Mesendoderm (in vitro differentiated cells): ENCODE results near the gene SAMD11.
"Not testable (repeated sequence)": the region's sequence is repeated elsewhere in the genome, so short reads cannot be mapped to it uniquely, and the experiment has no call there.

Experiments
- DNase-seq: peaks from one replicate; pipeline ENCODE4 v3.0.0; 2013
- H2AK5ac ChIP-seq: 2 replicates; pipeline ENCODE4 v1.6.1; 2013; ENCODE audit warnings: low read length, inconsistent platforms
- H2BK120ac ChIP-seq: 2 replicates; pipeline ENCODE4 v1.6.1; 2013; ENCODE audit warnings: low read depth, mild to moderate bottlenecking, low read length, moderate library complexity, mixed read lengths
- H2BK15ac ChIP-seq: replicated peaks from 2 replicates; pipeline ENCODE4 v1.6.1; 2013; ENCODE audit warnings: low read depth, mild to moderate bottlenecking, moderate library complexity
- H2BK5ac ChIP-seq: 2 replicates; pipeline ENCODE4 v1.6.1; 2013; ENCODE audit warnings: low read length, inconsistent platforms
- H3K18ac ChIP-seq: 2 replicates; pipeline ENCODE4 v1.6.1; 2013; ENCODE audit warnings: mild to moderate bottlenecking, low read length, mixed read lengths
- H3K23ac ChIP-seq: one replicate; pipeline ENCODE4 v1.6.1; 2013; ENCODE audit warnings: low read length
- H3K27ac ChIP-seq: 2 replicates; pipeline ENCODE4 v1.5.1; 2013; ENCODE audit warnings: low read depth, mild to moderate bottlenecking, inconsistent platforms, low read length, moderate library complexity
- H3K27me3 ChIP-seq: 2 replicates; pipeline ENCODE4 v1.6.1; 2013; ENCODE audit warnings: low read length, control low read depth, mild to moderate bottlenecking, inconsistent platforms; ENCODE audit not compliant: insufficient read depth, poor library complexity
- H3K36me3 ChIP-seq: 2 replicates; pipeline ENCODE4 v1.6.1; 2013; ENCODE audit warnings: low read length, inconsistent platforms; ENCODE audit not compliant: control insufficient read depth, insufficient read depth
- H3K4ac ChIP-seq: one replicate; pipeline ENCODE4 v1.6.1; 2013; ENCODE audit warnings: low read depth, mild to moderate bottlenecking, low read length, moderate library complexity
- H3K4me1 ChIP-seq: 2 replicates; pipeline ENCODE4 v1.6.1; 2013; ENCODE audit warnings: low read depth, low read length, inconsistent platforms; ENCODE audit not compliant: control insufficient read depth
- H3K4me2 ChIP-seq: 2 replicates; pipeline ENCODE4 v1.6.1; 2013; ENCODE audit warnings: low read length
- H3K4me3 ChIP-seq: 2 replicates; pipeline ENCODE4 v1.5.1; 2013; ENCODE audit warnings: mild to moderate bottlenecking, low read length
- H3K56ac ChIP-seq: one replicate; pipeline ENCODE4 v1.6.1; 2013; ENCODE audit warnings: low read length
- H3K79me1 ChIP-seq: 2 replicates; pipeline ENCODE4 v1.6.1; 2013; ENCODE audit warnings: low read length, inconsistent platforms
- H3K79me2 ChIP-seq: 2 replicates; pipeline ENCODE4 v1.6.1; 2013; ENCODE audit warnings: mild to moderate bottlenecking, low read length; ENCODE audit not compliant: control insufficient read depth, insufficient read depth
- H3K9ac ChIP-seq: 2 replicates; pipeline ENCODE4 v1.6.1; 2013; ENCODE audit warnings: low read length, inconsistent platforms
- H4K5ac ChIP-seq: one replicate; pipeline ENCODE4 v1.6.1; 2013; ENCODE audit warnings: low read length
- H4K8ac ChIP-seq: one replicate; pipeline ENCODE4 v1.6.1; 2013; ENCODE audit warnings: low read depth, mild to moderate bottlenecking, control low read depth, low read length, moderate library complexity
- WGBS: extraction: QIAGEN DNeasy Blood & Tissue Kit; methylation state at CpG from one replicate; pipeline ENCODE4 v1.1.7; 2013; ENCODE audit warnings: low lambda C conversion rate, missing lambda C conversion rate; ENCODE audit not compliant: insufficient coverage; ENCODE audit errors: extremely low coverage; 5-methylcytosine and 5-hydroxymethylcytosine counted together

The SAMD11 gene

GRCh38 chr1:897226-897625, 26.5 kb upstream of the SAMD11 start:
- H2BK120ac ChIP-seq: no peak overlapping the region
- no peaks in the 10 kb centered on the region for H3K79me1 ChIP-seq
- H4K5ac ChIP-seq: no peak overlapping the region
- H3K18ac ChIP-seq: no peak overlapping the region
- WGBS: no CpG with 5 or more reads among the region's 8 CpGs
- H3K4me3 ChIP-seq: no peak overlapping the region
- no peak overlapping the region for H3K9ac ChIP-seq
- no peaks in the 10 kb centered on the region for H3K36me3 ChIP-seq
- no peak overlapping the region for H4K8ac ChIP-seq
- no peaks in the 10 kb centered on the region for H3K4me1 ChIP-seq
- H3K27ac ChIP-seq: no peak overlapping the region
- H2AK5ac ChIP-seq: no peak overlapping the region
- no peak overlapping the region for H2BK5ac ChIP-seq
- no peak overlapping the region for H2BK15ac ChIP-seq
- DNase-seq: no peak
- H3K27me3 ChIP-seq: no peaks in the 10 kb centered on the region
- H3K79me2 ChIP-seq: no peaks in the 10 kb centered on the region
- H3K56ac ChIP-seq: no peak overlapping the region
- no peak overlapping the region for H3K23ac ChIP-seq
- no peak overlapping the region for H3K4me2 ChIP-seq
- H3K4ac ChIP-seq: no peak overlapping the region

DNA sequence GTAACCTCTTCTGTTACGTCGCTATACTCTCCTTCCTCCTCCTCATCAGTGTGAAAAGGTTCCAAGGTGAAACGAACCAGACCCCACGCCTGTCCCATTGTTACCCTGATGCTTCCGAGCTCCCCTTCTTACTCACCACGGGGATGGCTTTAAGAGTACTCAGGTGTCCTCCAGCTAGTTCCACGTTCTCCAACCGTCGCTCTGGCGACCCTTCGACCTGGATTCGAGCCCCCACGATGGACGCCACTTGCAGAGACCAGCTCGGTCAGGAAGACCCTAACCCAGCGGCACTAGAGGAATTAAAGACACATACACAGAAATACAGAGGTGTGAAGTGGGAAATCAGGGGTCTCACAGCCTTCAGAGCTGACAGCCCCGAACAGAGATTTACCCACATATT, 25.8 kb upstream of the SAMD11 start:
- H3K4me2 ChIP-seq, H3K56ac ChIP-seq, H3K79me1 ChIP-seq, H3K4me1 ChIP-seq, H2BK15ac ChIP-seq, H4K8ac ChIP-seq, H3K4ac ChIP-seq, H3K4me3 ChIP-seq, H2BK5ac ChIP-seq, H3K9ac ChIP-seq, H3K27ac ChIP-seq, H2BK120ac ChIP-seq, H4K5ac ChIP-seq, H3K79me2 ChIP-seq, H3K23ac ChIP-seq, H3K18ac ChIP-seq, H3K27me3 ChIP-seq, H3K36me3 ChIP-seq, DNase-seq, H2AK5ac ChIP-seq: not testable (repeated sequence)
- WGBS: no CpG with 5 or more reads among the region's 17 CpGs

GRCh38 chr1:899636-900317, 23.9 kb upstream of the SAMD11 start:
- no peak for DNase-seq
- Histone ChIP-seq H2BK15ac (no peak overlapping the region), H3K4ac (no peak overlapping the region), H3K27ac (no peak overlapping the region), H3K79me2 (no peaks in the 10 kb centered on the region), H3K56ac (no peak overlapping the region), H3K36me3 (no peaks in the 10 kb centered on the region), H3K27me3 (no peaks in the 10 kb centered on the region), H3K4me3 (no peak overlapping the region), H3K18ac (no peak overlapping the region), H3K4me2 (no peak overlapping the region), H4K8ac (no peak overlapping the region), H3K79me1 (no peaks in the 10 kb centered on the region), H3K9ac (no peak overlapping the region), H4K5ac (no peak overlapping the region), H2AK5ac (no peak overlapping the region), H2BK120ac (no peak overlapping the region), H2BK5ac (no peak overlapping the region), H3K4me1 (no peaks in the 10 kb centered on the region), H3K23ac (no peak overlapping the region)
- WGBS: no CpG with 5 or more reads among the region's 8 CpGs

GRCh38 chr1:901108-901859, 22.4 kb upstream of the SAMD11 start:
- Histone ChIP-seq H2AK5ac (no peak overlapping the region), H4K5ac (no peak overlapping the region), H3K18ac (no peak overlapping the region), H2BK5ac (no peak overlapping the region), H3K27me3 (no peaks in the 10 kb centered on the region), H2BK15ac (no peak overlapping the region), H4K8ac (no peak overlapping the region), H3K36me3 (no peaks in the 10 kb centered on the region), H3K4ac (no peak overlapping the region), H3K9ac (no peak overlapping the region), H3K4me2 (no peak overlapping the region), H3K79me2 (no peaks in the 10 kb centered on the region), H3K27ac (no peak overlapping the region), H2BK120ac (no peak overlapping the region), H3K56ac (no peak overlapping the region), H3K4me3 (no peak overlapping the region), H3K79me1 (no peaks in the 10 kb centered on the region), H3K23ac (no peak overlapping the region), H3K4me1 (no peaks in the 10 kb centered on the region)
- WGBS: no CpG with 5 or more reads among the region's 18 CpGs
- no peak for DNase-seq

DNA sequence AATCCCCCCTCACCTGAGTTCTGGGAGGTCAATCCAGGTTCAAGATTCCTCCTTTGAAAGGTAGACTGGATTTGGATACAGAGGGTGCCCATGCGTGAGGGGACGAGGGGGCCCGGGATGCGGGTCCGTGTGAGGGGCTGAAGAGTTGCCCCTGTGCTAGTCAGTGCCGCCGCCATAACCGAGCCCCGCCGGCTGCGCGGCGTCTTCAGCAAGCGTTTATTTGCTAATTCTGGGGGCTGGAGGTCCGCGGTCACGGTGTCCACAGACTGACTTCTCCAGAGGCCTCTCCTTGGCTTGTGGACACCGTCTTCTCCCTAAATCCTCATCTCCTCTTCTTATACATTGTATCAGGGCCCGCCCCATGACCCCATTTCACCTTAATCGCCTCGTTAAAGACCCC, 20.9 kb upstream of the SAMD11 start:
- no peaks in the 10 kb centered on the region for H3K27me3 ChIP-seq
- no CpG with 5 or more reads among the region's 21 CpGs for WGBS

More for the DNA sequence above, 20.9 kb upstream of the SAMD11 start:
- no peak overlapping the region for H2BK120ac ChIP-seq
- no peaks in the 10 kb centered on the region for H3K4me1 ChIP-seq
- no peak overlapping the region for H4K5ac ChIP-seq
- no peak for DNase-seq
- no peak overlapping the region for H3K27ac ChIP-seq
- H3K9ac ChIP-seq: no peak overlapping the region
- no peak overlapping the region for H3K4ac ChIP-seq
- H3K79me2 ChIP-seq: no peaks in the 10 kb centered on the region
- H3K4me3 ChIP-seq: no peak overlapping the region
- H2BK15ac ChIP-seq: no peak overlapping the region
- H4K8ac ChIP-seq: no peak overlapping the region
- no peak overlapping the region for H3K18ac ChIP-seq
- H3K56ac ChIP-seq: no peak overlapping the region
- H3K4me2 ChIP-seq: no peak overlapping the region
- no peak overlapping the region for H3K23ac ChIP-seq
- H3K79me1 ChIP-seq: no peaks in the 10 kb centered on the region
- H2BK5ac ChIP-seq: no peak overlapping the region
- no peaks in the 10 kb centered on the region for H3K36me3 ChIP-seq
- no peak overlapping the region for H2AK5ac ChIP-seq
